ENCODE data around the gene ASL. TPM values are rescaled to one million over a fixed set of nuclear protein-coding genes. Genes with fewer than 3 reads are reported as not detected.
"Not testable (repeated sequence)": the region's sequence is repeated elsewhere in the genome, so short reads cannot be mapped to it uniquely, and the experiment has no call there.

Gene ASL
- polyA plus RNA-seq, 1 donor, result 9.2 TPM

GRCh38 chr7:66076462-66077329 lies 1.1 kb downstream of the ASL start:
- no peak for DNase-seq (ENCODE audit: low read depth)

GRCh38 chr7:66078067-66078466 lies 2.4 kb downstream of the ASL start:
- no peak for DNase-seq (ENCODE audit: low read depth)

GRCh38 chr7:66082083-66082482 lies 6.5 kb downstream of the ASL start:
- no peak for DNase-seq (ENCODE audit: low read depth)

- no peak for DNase-seq (ENCODE audit: low read depth)
Observed at GRCh38 chr7:66082886-66083415, 7.3 kb downstream of the ASL start.

DNA sequence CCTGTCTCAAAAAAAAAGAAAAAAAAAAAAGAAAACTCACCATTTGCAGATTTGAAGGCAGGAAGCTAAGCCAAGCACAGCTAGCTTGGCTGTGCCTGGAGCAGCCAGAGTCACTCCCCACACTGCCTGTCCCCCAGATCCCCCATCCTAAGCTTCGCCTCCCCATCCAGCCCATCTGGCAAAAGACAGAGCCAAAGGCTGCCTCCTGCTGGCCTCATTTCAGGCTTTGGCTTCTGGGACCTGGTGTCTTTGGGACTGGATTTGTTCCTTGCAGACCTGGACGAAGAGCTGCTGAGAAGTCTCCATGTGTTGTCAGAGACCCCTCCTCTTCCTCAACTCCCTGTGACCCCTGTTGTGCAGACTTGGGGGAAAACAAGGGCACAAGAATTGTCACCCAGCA lies 8.1 kb downstream of the ASL start:
- no peak for DNase-seq (ENCODE audit: low read depth)

DNA sequence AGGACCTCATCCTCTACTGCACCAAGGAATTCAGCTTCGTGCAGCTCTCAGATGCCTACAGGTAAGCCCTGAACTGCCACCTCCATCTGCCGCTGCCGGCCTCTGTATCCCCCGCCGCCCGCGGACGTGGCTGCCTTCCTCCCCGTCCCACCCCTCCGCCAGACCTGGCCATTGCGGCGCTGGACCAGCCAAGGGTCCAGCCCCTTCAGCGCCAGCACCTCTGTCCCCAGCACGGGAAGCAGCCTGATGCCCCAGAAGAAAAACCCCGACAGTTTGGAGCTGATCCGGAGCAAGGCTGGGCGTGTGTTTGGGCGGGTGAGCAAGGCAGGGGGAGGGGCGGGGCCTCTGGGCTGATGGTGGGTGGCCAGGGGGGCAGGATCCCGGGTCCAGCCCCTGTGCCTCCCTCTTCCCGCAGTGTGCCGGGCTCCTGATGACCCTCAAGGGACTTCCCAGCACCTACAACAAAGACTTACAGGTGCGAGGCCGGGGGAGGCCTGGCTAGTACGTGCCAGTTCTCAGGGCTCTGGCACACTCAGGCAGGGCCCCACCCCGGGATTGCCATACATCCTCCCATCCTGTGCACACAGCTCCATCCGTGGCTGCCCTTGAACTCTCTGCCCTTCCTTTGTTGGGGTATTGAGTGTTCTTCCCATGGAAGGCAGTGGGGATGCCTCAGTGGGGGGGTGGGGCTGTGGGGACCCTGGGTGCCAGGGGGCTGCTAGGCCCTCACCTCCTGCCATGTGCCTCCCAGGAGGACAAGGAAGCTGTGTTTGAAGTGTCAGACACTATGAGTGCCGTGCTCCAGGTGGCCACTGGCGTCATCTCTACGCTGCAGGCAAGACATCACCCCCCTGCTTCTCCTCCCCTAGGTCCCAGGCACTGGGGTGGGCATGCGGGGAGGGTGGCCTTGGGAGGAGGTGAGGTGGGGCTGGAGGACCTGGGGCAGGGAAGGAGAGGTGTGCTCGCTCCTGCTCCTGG lies 13.5 kb downstream of the ASL start:
- DNase-seq (ENCODE audit: low read depth), result no peak

DNA sequence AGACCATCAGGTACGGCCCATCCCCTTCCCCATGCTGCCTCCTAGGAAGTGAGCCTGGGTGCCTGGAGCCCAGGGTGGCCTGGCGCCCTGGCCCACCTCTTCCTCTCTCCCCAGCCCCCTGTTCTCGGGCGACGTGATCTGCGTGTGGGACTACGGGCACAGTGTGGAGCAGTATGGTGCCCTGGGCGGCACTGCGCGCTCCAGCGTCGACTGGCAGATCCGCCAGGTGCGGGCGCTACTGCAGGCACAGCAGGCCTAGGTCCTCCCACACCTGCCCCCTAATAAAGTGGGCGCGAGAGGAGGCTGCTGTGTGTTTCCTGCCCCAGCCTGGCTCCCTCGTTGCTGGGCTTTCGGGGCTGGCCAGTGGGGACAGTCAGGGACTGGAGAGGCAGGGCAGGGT lies 17.0 kb downstream of the ASL start:
- DNase-seq (ENCODE audit: low read depth), result no peak

- DNase-seq (ENCODE audit: low read depth), result no peak
Observed at GRCh38 chr7:66095010-66095409, 19.4 kb downstream of the ASL start.

DNA sequence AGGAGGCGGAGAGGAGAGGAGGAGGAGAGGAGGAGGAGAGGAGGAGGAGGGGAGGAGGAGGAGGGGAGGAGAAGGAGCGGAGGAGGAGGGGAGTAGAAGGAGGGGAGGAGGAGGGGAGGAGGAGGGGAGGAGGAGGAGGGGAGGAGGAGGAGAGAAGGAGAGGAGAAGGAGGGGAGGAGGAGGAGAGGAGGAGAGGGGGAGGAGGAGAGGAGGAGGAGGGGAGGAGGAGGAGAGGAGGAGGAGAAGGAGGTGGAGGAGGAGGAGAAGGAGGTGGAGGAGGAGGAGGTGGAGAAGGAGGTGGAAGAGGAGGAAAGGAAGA lies 23.6 kb downstream of the ASL start:
- DNase-seq (ENCODE audit: low read depth), result no peak

DNA sequence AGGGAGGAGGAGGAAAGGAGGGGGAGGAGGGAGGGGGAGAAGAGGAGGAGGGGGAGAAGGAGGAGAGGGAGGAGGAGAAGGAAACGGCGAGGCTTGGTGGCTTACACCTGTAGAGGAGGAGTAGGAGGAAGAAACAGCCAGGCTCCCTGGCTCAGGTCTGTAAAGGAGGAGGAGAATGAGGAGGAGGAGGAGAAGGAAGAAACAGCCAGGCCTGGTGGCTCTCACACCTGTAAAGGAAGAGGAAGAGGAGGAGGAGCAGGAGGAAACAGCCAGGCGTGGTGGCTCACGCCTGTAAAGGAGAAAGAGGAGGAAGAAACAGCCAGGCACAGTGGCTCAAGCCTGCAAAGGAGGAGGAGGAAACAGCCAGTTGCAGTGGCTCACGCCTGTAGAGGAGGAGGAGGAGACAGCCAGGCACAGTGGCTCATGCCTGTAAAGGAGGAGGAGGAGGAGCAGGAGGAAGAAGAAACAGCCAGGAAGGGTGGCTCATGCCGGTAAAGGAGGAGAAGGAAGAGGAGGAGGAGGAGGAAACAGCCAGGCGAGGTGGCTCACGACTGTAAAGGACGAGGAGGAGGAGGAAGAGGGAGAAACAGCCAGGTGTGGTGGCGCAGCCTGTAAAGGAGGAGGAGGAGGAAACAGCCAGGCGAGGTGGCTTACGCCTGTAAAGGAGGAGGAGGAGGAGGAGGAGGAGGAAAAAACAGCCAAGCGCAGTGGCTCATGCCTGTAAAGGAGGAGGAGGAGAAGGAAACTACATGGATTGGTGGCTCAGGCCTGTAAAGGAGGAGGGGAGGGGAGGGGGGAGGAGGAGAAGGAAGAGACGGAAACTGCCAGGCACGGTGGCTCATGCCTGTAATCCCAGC lies 24.2 kb downstream of the ASL start:
- peak; percentile 60 for DNase-seq (ENCODE audit: low read depth)

DNA sequence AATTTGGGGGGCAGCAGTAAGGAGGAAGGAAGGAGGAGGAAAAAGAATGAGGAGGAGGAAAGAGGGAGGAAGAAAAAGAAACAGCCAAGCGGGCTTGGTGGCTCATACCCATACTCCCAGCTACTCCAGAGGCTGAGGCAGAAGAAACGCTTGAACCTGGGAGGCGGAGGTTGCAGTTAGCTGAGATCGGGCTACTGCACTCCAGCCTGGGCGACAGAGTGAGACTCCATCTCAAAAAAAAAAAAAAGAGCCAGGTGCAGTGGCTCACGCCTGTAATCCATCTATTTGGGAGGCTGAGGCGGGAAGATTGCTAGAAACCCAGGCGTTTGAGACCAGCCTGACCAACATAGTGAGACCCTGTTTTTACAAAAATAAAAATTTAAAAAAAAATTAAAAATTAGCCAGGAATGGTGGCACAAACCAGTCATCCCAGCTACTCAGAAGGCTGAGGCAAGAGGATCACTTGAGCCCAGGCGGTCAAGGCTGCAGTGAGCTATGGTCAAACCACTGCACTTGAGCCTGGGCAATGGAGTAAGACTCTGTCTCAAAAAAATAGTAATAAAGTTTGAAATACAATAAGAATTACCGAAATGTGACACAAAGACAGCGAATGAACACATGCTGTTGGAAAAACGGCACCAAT lies 24.9 kb downstream of the ASL start:
- no peak for DNase-seq (ENCODE audit: low read depth)

DNA sequence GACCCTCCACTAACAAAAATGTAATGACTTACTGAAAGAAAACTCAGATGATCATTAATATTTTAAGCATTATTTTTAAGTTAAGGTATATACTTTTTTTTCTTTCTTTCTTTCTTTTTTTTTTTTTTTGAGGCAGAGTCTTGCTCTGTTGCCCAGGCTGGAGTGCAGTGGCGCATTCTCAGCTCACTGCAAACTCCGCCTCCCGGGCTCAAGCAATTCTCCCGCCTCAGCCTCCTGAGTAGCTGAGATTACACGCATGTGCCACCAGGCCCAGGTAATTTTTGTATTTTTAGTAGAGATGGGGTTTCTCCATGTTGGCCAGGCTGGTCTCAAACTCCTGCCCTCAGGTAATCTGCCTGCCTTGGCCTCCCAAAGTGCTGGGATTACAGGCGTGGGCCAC lies 26.5 kb downstream of the ASL start:
- not testable (repeated sequence) for DNase-seq (ENCODE audit: low read depth)

DNA sequence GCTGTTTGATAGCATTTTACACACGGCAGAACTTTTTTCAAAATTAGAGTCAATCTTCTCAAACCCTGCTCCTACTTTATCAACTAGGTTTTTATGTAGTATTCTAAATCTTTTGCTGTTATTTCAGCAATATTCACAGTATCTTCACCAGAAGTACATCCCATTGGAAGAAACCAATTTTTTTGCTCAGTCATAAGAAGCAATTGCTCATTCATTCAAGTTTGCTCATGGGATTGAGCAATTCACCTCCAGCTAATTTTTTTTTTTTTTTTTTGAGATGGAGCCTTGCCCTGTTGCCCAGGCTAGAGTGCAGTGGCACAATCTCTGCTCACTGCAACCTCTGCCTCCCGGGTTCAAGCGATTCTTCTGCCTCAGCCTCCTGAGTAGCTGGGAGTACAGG lies 28.4 kb downstream of the ASL start:
- not testable (repeated sequence) for DNase-seq (ENCODE audit: low read depth)

DNA sequence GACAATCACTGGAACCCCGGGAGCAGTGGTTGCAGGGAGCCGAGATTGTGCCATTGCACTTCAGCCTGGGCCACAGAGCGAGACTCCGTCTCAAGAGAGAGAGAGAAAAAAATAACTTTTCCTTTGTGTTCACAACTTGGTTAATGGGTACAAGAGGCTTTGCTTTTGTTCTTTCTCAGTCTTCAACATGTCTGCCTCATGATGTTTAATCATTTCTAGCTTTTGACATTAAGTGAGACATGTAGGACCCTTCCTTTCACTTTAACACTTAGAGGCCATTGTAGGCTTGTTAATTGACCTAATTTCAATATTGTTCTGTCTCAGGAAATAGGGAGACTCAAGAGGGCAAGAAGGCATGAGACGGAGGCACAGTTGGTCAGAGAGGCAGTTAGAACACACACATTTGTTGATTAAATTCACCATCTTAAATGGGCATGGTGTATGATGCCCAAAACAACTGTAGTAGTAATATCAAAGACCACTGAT lies 29.7 kb downstream of the ASL start:
- no peak for DNase-seq (ENCODE audit: low read depth)

- not testable (repeated sequence) for DNase-seq (ENCODE audit: low read depth)
Observed at GRCh38 chr7:66108410-66108809, 32.8 kb downstream of the ASL start.

DNA sequence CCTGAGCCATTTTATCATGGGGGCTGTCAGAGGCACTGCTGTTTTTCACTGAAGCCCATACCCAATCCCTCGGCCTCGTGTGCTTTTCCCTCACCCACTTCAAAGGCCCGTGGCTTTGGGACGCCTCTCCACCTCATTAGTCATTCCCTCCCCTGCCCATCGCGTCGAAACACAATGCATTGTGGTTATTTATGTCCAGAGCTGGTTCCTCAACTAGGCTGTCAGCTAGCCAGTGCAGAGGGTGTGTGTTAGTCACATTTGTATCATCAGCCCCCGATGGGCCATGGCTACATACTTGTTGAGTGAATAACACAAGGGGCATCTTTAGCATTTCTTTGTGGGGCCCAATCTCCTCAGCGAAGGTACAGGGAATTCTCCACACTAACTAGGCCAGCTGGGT lies 35.2 kb downstream of the ASL start:
- no peak for DNase-seq (ENCODE audit: low read depth)

DNA sequence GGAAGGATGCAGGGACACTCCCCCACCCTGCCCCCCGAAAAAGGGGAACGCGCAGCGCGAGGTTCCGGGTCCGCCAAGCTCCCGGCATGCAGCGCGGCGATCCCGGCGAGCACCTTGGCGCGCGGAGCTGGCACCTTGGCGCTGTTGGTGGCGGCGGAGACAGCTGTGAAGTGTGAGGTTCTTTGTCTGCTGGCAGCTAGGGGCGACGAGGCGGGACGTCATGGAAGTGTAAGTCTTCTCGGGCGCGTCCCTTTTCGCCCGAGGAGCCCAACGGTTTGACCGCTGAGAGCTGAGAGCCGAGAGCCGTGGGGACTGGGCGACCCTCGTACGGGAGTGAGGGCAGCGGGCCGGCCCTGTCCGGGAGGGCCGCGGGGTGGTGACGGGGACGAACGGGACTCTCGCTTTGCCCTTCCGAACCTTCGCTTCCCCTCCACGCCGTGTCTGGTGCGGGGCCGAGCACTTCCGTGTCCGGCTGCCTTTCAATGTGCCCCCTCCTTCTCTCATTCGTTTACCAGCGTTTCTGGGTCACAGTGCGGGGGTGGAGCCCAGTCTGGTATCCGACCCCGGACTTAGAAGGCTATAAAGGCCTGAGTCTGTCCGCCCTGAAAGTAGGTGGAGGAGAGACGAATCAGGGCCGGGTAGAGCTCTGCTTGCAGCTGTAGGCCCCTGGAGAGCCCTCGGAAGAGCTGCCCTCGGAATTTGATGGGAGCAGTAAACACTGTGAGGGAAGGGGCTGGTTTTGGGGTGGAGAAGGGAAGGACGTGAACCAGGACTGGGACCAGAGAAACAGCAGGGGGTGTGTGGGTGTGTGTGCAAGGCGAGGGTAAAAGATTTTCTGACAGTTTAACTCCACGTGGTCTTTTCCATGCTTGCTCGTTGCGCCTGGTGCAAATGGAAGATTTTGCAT lies 39.4 kb downstream of the ASL start, which contains the start of gene CRCP:
Gene CRCP, plus strand, starts transcription at position 105 of the 907 bp plus-strand sequence. Its CDS starts 116 bp downstream, at position 221.
- no peak for DNase-seq (ENCODE audit: low read depth)

DNA sequence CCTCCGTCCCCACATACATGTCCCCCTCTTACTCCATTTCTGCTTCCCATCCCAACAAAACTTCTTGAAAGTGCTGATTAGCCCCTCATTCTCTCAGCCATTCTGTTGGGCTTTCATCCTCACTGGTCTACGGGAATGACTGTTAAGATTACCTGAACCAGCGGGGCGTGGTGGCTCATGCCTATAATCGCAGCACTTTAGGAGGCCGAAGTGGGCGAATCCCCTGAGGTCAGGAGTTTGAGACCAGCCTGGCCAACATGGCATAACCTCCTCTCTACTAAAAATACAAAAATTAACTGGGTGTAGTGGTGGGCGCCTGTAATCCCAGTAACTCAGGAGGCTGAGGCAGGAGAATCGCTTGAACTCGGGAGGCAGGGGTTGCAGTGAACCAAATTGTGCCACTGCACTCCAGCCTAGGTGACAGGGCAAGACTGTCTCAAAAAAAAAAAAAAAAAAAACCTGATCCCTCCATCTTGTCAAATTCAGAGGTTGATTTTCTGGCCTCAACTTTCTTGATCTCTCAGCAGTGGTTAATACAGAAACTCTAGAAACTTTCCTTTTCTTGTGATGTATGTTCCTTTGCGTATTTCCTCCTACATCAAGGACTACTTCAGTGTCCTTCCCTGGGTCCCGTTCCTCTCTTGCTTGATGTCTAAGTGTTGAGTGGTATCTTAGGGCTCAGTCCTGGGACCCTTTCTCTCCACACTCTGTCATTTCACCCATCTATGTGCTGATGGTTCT lies 41.2 kb downstream of the ASL start:
- DNase-seq (ENCODE audit: low read depth), result not testable (repeated sequence)

- DNase-seq (ENCODE audit: low read depth), result no peak
Observed at GRCh38 chr7:66118603-66119002, 43.0 kb downstream of the ASL start.

Measured in forelimb muscle (tissue), 1 donor.